ENCODE measurements around the gene PTPRN2.

Gene PTPRN2

GRCh38 chr7:157770716-157771320, 816.8 kb downstream of the PTPRN2 start:
- DNase-seq (ENCODE audit: low spot score) = no peak

- DNase-seq (ENCODE audit: low spot score) = no peak
Measured at GRCh38 chr7:157769526-157770215, 818.0 kb downstream of the PTPRN2 start.

- DNase-seq (ENCODE audit: low spot score) = no peak
Measured at GRCh38 chr7:157769086-157769485, 818.5 kb downstream of the PTPRN2 start.

- no peak for DNase-seq (ENCODE audit: low spot score)
Measured at GRCh38 chr7:157768198-157768597, 819.4 kb downstream of the PTPRN2 start.

- no peak for DNase-seq (ENCODE audit: low spot score)
Measured at GRCh38 chr7:157767506-157768197, 820.0 kb downstream of the PTPRN2 start.

GRCh38 chr7:157766098-157766497, 821.5 kb downstream of the PTPRN2 start:
- DNase-seq (ENCODE audit: low spot score) = no peak

- DNase-seq (ENCODE audit: low spot score) = no peak
Measured at GRCh38 chr7:157764946-157765537, 822.6 kb downstream of the PTPRN2 start.

- DNase-seq (ENCODE audit: low spot score) = no peak
Measured at GRCh38 chr7:157764193-157764592, 823.4 kb downstream of the PTPRN2 start.

GRCh38 chr7:157763279-157764000, 824.2 kb downstream of the PTPRN2 start:
- DNase-seq (ENCODE audit: low spot score) = no peak

GRCh38 chr7:157762824-157763223, 824.8 kb downstream of the PTPRN2 start:
- no peak for DNase-seq (ENCODE audit: low spot score)

- no peak for DNase-seq (ENCODE audit: low spot score)
Measured at GRCh38 chr7:157760004-157760730, 827.5 kb downstream of the PTPRN2 start.

- DNase-seq (ENCODE audit: low spot score) = no peak
Measured at GRCh38 chr7:157759246-157759805, 828.3 kb downstream of the PTPRN2 start.

GRCh38 chr7:157758468-157759245, 829.0 kb downstream of the PTPRN2 start:
- DNase-seq (ENCODE audit: low spot score) = no peak

GRCh38 chr7:157757776-157758467, 829.7 kb downstream of the PTPRN2 start:
- DNase-seq (ENCODE audit: low spot score) = no peak

- DNase-seq (ENCODE audit: low spot score) = no peak
Measured at GRCh38 chr7:157757211-157757610, 830.4 kb downstream of the PTPRN2 start.

GRCh38 chr7:157755741-157756140, 831.9 kb downstream of the PTPRN2 start:
- no peak for DNase-seq (ENCODE audit: low spot score)

GRCh38 chr7:157754416-157754790, 833.2 kb downstream of the PTPRN2 start:
- DNase-seq (ENCODE audit: low spot score) = no peak

- DNase-seq (ENCODE audit: low spot score) = no peak
Measured at GRCh38 chr7:157753713-157754415, 833.8 kb downstream of the PTPRN2 start.

- no peak for DNase-seq (ENCODE audit: low spot score)
Measured at GRCh38 chr7:157752832-157753291, 834.8 kb downstream of the PTPRN2 start.

All from hematopoietic multipotent progenitor cell treated with erythropoietin and hydrocortisone succinate and interleukin-3 and kit ligand, for 15 days (in vitro differentiated cells).